IMR-90 (cell line): ENCODE data around the gene FBXW7. TPM values are rescaled to one million over a fixed set of nuclear protein-coding genes. Genes with fewer than 3 reads are reported as not detected.

Source experiments
- ATAC-seq: fragments of 200-7000 bp; cut with Tn5 transposase; 2 replicates; pipeline ENCODE4 v1.9.1; 2020; ENCODE audit warnings: low read depth, mild to moderate bottlenecking, moderate library complexity
- BruUV-seq: library from RNA; stranded (reverse); fragments of 400-500 nt; replicated peaks from 2 replicates; lab custom pipeline; 2021; lab: Mats Ljungman, UMichigan
- CTCF ChIA-PET: fragments of 300-600 bp; formaldehyde crosslinking; extraction: SDS; loops from one replicate; lab custom pipeline; 2021; ENCODE audit warnings: antibody characterized with exemption; lab: Yijun Ruan, JAX
- POLR2A ChIA-PET: fragments of 300-600 bp; sonication (Branson Sonifier 250); formaldehyde crosslinking; loops from one replicate; lab custom pipeline; 2022; ENCODE audit warnings: antibody characterized with exemption; ENCODE audit not compliant: unreplicated experiment; lab: Charles Lee
- DNase-seq: peaks from one replicate; pipeline ENCODE4 v3.0.0; 2013
- H2AFZ ChIP-seq: replicated peaks from 2 replicates; pipeline ENCODE3; 2013; ENCODE audit warnings: low read length, mild to moderate bottlenecking; ENCODE audit not compliant: poor library complexity
- H2AK5ac ChIP-seq: 2 replicates; pipeline ENCODE4 v1.6.1; 2013; ENCODE audit warnings: low read depth, low read length, inconsistent platforms
- H2AK9ac ChIP-seq: replicated peaks from 2 replicates; pipeline ENCODE3; 2013; ENCODE audit warnings: mild to moderate bottlenecking, low read depth, low read length, moderate library complexity; ENCODE audit not compliant: poor library complexity
- H2BK120ac ChIP-seq: 2 replicates; pipeline ENCODE4 v1.6.1; 2013; ENCODE audit warnings: low read depth, low read length, inconsistent platforms
- H2BK15ac ChIP-seq: 3 replicates; pipeline ENCODE4 v1.6.1; 2013; ENCODE audit warnings: low read depth, low read length, inconsistent platforms
- H2BK20ac ChIP-seq: 2 replicates; pipeline ENCODE4 v1.6.1; 2013; ENCODE audit warnings: low read depth, mild to moderate bottlenecking, inconsistent platforms, low read length, moderate library complexity
- H2BK5ac ChIP-seq: 2 replicates; pipeline ENCODE4 v1.6.1; 2013; ENCODE audit warnings: mild to moderate bottlenecking, low read depth, low read length, inconsistent platforms; ENCODE audit not compliant: poor library complexity, severe bottlenecking
- H3K14ac ChIP-seq: replicated peaks from 2 replicates; pipeline ENCODE4 v1.6.1; 2013; ENCODE audit warnings: low read depth, low read length, inconsistent platforms
- H3K18ac ChIP-seq: 2 replicates; pipeline ENCODE4 v1.6.1; 2013; ENCODE audit warnings: low read depth, low read length, control low read depth
- H3K23ac ChIP-seq: 2 replicates; pipeline ENCODE4 v1.6.1; 2013; ENCODE audit warnings: low read depth, low read length, inconsistent platforms
- H3K27ac ChIP-seq: 2 replicates; pipeline ENCODE4 v1.5.1; 2013; ENCODE audit warnings: mild to moderate bottlenecking, control low read depth, low read length; ENCODE audit not compliant: insufficient read depth
- H3K27me3 ChIP-seq: 2 replicates; pipeline ENCODE4 v1.6.1; 2013; ENCODE audit warnings: low read length; ENCODE audit not compliant: control insufficient read depth, insufficient read depth
- H3K36me3 ChIP-seq: 2 replicates; pipeline ENCODE4 v1.6.1; 2013; ENCODE audit warnings: low read length, mixed read lengths; ENCODE audit not compliant: control insufficient read depth, insufficient read depth
- H3K4ac ChIP-seq: 2 replicates; pipeline ENCODE4 v1.6.1; 2013; ENCODE audit warnings: low read depth, low read length, inconsistent platforms
- H3K4me1 ChIP-seq: 2 replicates; pipeline ENCODE4 v1.6.1; 2013; ENCODE audit warnings: low read length, mixed read lengths; ENCODE audit not compliant: control insufficient read depth, insufficient read depth
- H3K4me2 ChIP-seq: 2 replicates; pipeline ENCODE4 v1.6.1; 2013; ENCODE audit warnings: low read depth, mild to moderate bottlenecking, control low read depth, low read length, moderate library complexity
- H3K4me3 ChIP-seq: 2 replicates; pipeline ENCODE4 v1.5.1; 2013; ENCODE audit warnings: low read depth, mild to moderate bottlenecking, control low read depth, low read length, moderate library complexity; ENCODE audit not compliant: insufficient read depth
- H3K56ac ChIP-seq: 2 replicates; pipeline ENCODE4 v1.6.1; 2013; ENCODE audit warnings: low read length, inconsistent platforms; ENCODE audit not compliant: insufficient read depth; ENCODE audit errors: extremely low read depth
- H3K79me1 ChIP-seq, 2 experiments: 2 replicates each; pipeline ENCODE4 v1.6.1; 2013; ENCODE audit warnings: low read length in 2 of 2, inconsistent platforms in 1 of 2, low read depth in 1 of 2
- H3K9ac ChIP-seq: 2 replicates; pipeline ENCODE4 v1.6.1; 2013; ENCODE audit warnings: low read depth, low read length, control low read depth
- H3K9me1 ChIP-seq: 2 replicates; pipeline ENCODE4 v1.6.1; 2013; ENCODE audit warnings: low read length, inconsistent platforms; ENCODE audit not compliant: insufficient read depth
- H3K9me3 ChIP-seq: 2 replicates; pipeline ENCODE4 v1.6.1; 2013; ENCODE audit warnings: low read length; ENCODE audit not compliant: control insufficient read depth, insufficient read depth
- H4K20me1 ChIP-seq: 2 replicates; pipeline ENCODE4 v1.6.1; 2013; ENCODE audit warnings: low read length, inconsistent platforms; ENCODE audit not compliant: insufficient read depth
- H4K5ac ChIP-seq: 2 replicates; pipeline ENCODE4 v1.6.1; 2013; ENCODE audit warnings: mild to moderate bottlenecking, low read depth, low read length, control low read depth
- H4K8ac ChIP-seq, 2 experiments: 2 replicates each; pipeline ENCODE4 v1.6.1; 2013; ENCODE audit warnings: low read depth in 2 of 2, low read length in 2 of 2, control low read depth in 1 of 2, inconsistent platforms in 1 of 2
- H4K91ac ChIP-seq: 2 replicates; pipeline ENCODE4 v1.6.1; 2013; ENCODE audit warnings: low read depth, low read length, inconsistent platforms; ENCODE audit not compliant: insufficient read depth
- BHLHE40 ChIP-seq: fragments of 150-350 bp; IDR thresholded peaks from 2 replicates; pipeline ENCODE4 v1.6.1; 2016; ENCODE audit warnings: mild to moderate bottlenecking, low read depth, low read length
- POLR2A ChIP-seq: IDR thresholded peaks from 2 replicates; pipeline ENCODE4 v1.6.1; 2012; ENCODE audit warnings: mild to moderate bottlenecking, low read depth, low read length
- RFX5 ChIP-seq: IDR thresholded peaks from 2 replicates; pipeline ENCODE4 v1.8.0; 2012; ENCODE audit warnings: low read depth, mild to moderate bottlenecking, low read length, moderate library complexity
- WGBS, 2 experiments: methylation state at CpG; one replicate each; pipeline versions ENCODE4 v1.1.5 to v1.1.7; 2013; ENCODE audit warnings: missing lambda C conversion rate in 2 of 2; ENCODE audit not compliant: insufficient read length in 1 of 2; ENCODE audit errors: extremely low coverage in 2 of 2; 5-methylcytosine and 5-hydroxymethylcytosine counted together
- dilution Hi-C: fragments of 300-500 bp; cut with HindIII; formaldehyde crosslinking; loops from one replicate; pipeline ENCODE4 v1.14.3; 2018; ENCODE audit warnings: low sequenced_read_pairs; ENCODE audit not compliant: unreplicated experiment
- in situ Hi-C: fragments of 300-500 bp; cut with MboI; formaldehyde crosslinking; loops from 3 replicates; pipeline ENCODE4 v1.14.3; 2019; ENCODE audit warnings: low sequenced_read_pairs, inconsistent platforms, mixed read lengths
- intact Hi-C: fragments of 100-400 bp; cut with micrococcal nuclease; formaldehyde crosslinking; loops from 2 replicates; pipeline ENCODE4 v1.10.0; 2022
- polyA plus RNA-seq, 3 experiments: library from polyadenylated mRNA; depleted of rRNA; stranded (reverse); fragments of >200 nt; gene quantifications; 2 replicates each; pipeline ENCODE4 v1.2.3, GENCODE V29; 2012; ENCODE audit warnings: low replicate concordance in 1 of 3
- total RNA-seq: library from RNA; depleted of rRNA; stranded (reverse); fragments of >200 nt; gene quantifications from 2 replicates; pipeline ENCODE4 v1.2.3, GENCODE V29; 2012

FBXW7 gene
- total and polyA plus RNA-seq, 2 of the 4 experiments (the other 2 are of a cell fraction), result 7.2 to 27.4 TPM

DNA sequence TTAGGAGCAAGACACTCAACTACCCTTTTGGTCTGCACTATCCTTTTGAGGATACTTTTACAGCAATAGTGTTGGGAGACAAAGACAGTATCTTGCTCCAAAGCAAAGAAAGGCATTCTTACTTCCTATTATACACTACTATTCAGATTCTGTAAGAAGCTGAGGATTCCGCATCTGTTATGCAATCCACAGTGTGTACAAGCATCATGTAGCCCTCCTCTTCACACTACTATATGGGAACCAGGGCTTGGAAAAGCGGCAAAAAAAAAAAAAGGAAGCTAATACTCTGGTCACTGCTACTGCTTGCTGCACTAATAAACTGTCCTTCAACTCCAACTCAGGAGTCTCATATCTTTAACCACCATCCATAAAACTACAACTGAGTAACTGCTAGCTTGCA, 59.1 kb downstream of the FBXW7 start:
- CTCF ChIA-PET, result interaction anchor here (0.7 kb wide), 1 partner anchor 16 kb away, joined by 3 read pairs; no protein-coding TSS in a partner anchor
- no peak overlapping the region for H4K91ac ChIP-seq
- intact Hi-C loops, result loop anchor here (2.0 kb wide), 1 partner anchor 14 kb away; no protein-coding TSS in a partner anchor
- no peak overlapping the region for H2BK20ac ChIP-seq
- H3K4me1 ChIP-seq, result no peaks in the 10 kb centered on the region; the same call in 1 of the 2 replicates
- H3K56ac ChIP-seq, result no peak overlapping the region
- no peak overlapping the region for H3K27ac ChIP-seq
- DNase-seq, result no peak
- H3K4me3 ChIP-seq, result no peak overlapping the region
- BruUV-seq, result no TSS peak
- H2BK15ac ChIP-seq, result no peak overlapping the region
- H3K4me2 ChIP-seq, result no peak overlapping the region
- in situ Hi-C loops, result no loop called here
- WGBS, 2 experiments, result 100% methylated on average over 1 of the region's 2 CpGs; no CpG with 5 or more reads in 1 of the 2 experiments
- ATAC-seq, result no peak
- no peaks in the 10 kb centered on the region for H3K36me3 ChIP-seq
- TF ChIP-seq RFX5 (no peak), POLR2A (no peak), BHLHE40 (no peak)
- H3K18ac ChIP-seq, result no peak overlapping the region
- H2AK9ac ChIP-seq, result no peak overlapping the region
- H4K5ac ChIP-seq, result no peak overlapping the region
- no peak overlapping the region for H2AFZ ChIP-seq
- no peak overlapping the region for H4K8ac ChIP-seq
- no peak overlapping the region for H3K4ac ChIP-seq
- no peak overlapping the region for H2BK120ac ChIP-seq
- H2AK5ac ChIP-seq, result no peak overlapping the region
- POLR2A ChIA-PET, result no interaction called here
- no peaks in the 10 kb centered on the region for H3K9me1 ChIP-seq
- no peak overlapping the region for H3K9ac ChIP-seq
- no peaks in the 10 kb centered on the region; the same call in 1 of the 2 replicates for H4K20me1 ChIP-seq
- H3K14ac ChIP-seq, result no peak overlapping the region
- no peak overlapping the region for H3K23ac ChIP-seq
- no peaks in the 10 kb centered on the region for H3K9me3 ChIP-seq
- peaks cover 24 to 30% of the 10 kb centered on the region in 2 experiments; a peak in 3 of 4 replicates for H3K79me1 ChIP-seq
- no peak overlapping the region for H2BK5ac ChIP-seq
- dilution Hi-C loops, result no loop called here
- no peaks in the 10 kb centered on the region for H3K27me3 ChIP-seq
